ENCODE results near the gene PANK1.

PANK1 gene

DNA sequence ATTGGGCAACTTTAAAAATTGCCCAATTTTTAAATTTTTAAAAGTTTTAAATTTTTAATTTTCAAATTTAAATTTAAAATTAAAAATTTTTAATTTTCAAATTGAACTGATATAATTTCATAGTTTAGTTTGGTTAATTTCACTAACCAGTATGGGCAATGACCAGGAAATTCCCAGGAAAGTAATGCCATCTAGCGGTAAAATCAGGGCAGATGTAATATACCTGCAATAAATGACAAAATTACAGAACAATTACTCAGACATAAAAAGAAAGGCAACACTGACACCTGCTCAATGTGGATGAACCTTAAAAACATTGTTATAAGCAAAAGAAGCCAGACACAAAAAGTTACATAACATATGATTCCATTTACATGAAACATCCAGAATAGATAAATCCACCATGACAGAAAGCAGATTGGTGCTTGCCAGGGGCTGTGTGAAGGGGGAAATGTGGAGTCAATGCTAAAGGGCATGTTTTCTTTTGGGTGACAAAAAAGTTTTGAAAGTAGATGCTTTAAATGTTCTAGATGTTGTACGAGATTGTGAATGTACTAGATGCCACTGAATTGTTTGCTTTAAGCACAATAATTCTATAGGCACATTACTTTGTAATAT is 81.1 kb downstream of the PANK1 start:
- Histone ChIP-seq H3K9ac (ENCODE audit: low read depth, low read length) (no peak overlapping the region), H3K4me3 (ENCODE audit: low read depth, low read length) (no peak overlapping the region), H3K4me1 (ENCODE audit: control insufficient read depth, insufficient read depth, low read length) (peaks cover 25% of the 10 kb centered on the region), H3K9me3 (ENCODE audit: control insufficient read depth, insufficient read depth, low read length) (no peaks in the 10 kb centered on the region), H3K27me3 (ENCODE audit: control insufficient read depth, insufficient read depth, low read length) (no peaks in the 10 kb centered on the region), H3K36me3 (ENCODE audit: control insufficient read depth, insufficient read depth, low read length) (no peaks in the 10 kb centered on the region)

DNA sequence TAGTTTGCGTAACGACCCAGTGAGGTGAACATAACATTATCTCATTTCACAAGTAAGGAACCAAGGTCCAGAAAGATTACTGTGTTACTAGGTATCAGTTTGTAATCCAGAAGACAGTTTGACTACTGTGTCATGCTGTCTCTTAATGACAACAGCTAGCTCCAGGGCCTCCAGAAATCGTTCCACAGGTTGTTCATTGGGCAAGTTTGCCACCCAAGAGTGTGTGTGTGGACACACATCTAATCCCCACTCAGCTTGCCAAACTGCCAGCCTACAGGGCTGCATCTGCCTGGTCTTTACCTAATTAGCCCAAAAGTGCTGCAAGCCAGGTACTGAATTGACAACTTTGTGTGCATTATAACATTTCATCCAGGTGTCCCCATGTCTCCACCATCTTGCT is 81.7 kb downstream of the PANK1 start:
- H3K9ac ChIP-seq (ENCODE audit: low read depth, low read length), result no peak overlapping the region
- no peak overlapping the region for H3K4me3 ChIP-seq (ENCODE audit: low read depth, low read length)
- H3K4me1 ChIP-seq (ENCODE audit: control insufficient read depth, insufficient read depth, low read length), result peaks cover 28% of the 10 kb centered on the region

GRCh38 chr10:89556600-89556999 is 88.4 kb downstream of the PANK1 start:
- H3K4me1 ChIP-seq (ENCODE audit: control insufficient read depth, insufficient read depth, low read length), result peaks cover 9% of the 10 kb centered on the region
- H3K4me3 ChIP-seq (ENCODE audit: low read depth, low read length), result no peak overlapping the region
- H3K36me3 ChIP-seq (ENCODE audit: control insufficient read depth, insufficient read depth, low read length), result no peaks in the 10 kb centered on the region
- no peaks in the 10 kb centered on the region for H3K27me3 ChIP-seq (ENCODE audit: control insufficient read depth, insufficient read depth, low read length)
- H3K9me3 ChIP-seq (ENCODE audit: control insufficient read depth, insufficient read depth, low read length), result no peaks in the 10 kb centered on the region
- no peak overlapping the region for H3K9ac ChIP-seq (ENCODE audit: low read depth, low read length)

More for the DNA sequence above, 81.7 kb downstream of the PANK1 start:
- Histone ChIP-seq H3K36me3 (ENCODE audit: control insufficient read depth, insufficient read depth, low read length) (no peaks in the 10 kb centered on the region), H3K9me3 (ENCODE audit: control insufficient read depth, insufficient read depth, low read length) (no peaks in the 10 kb centered on the region), H3K27me3 (ENCODE audit: control insufficient read depth, insufficient read depth, low read length) (no peaks in the 10 kb centered on the region)

- no peaks in the 10 kb centered on the region for H3K9me3 ChIP-seq (ENCODE audit: control insufficient read depth, insufficient read depth, low read length)
- no peak overlapping the region for H3K4me3 ChIP-seq (ENCODE audit: low read depth, low read length)
- no peaks in the 10 kb centered on the region for H3K36me3 ChIP-seq (ENCODE audit: control insufficient read depth, insufficient read depth, low read length)
- no peak overlapping the region for H3K9ac ChIP-seq (ENCODE audit: low read depth, low read length)
- peaks cover 7% of the 10 kb centered on the region for H3K4me1 ChIP-seq (ENCODE audit: control insufficient read depth, insufficient read depth, low read length)
- H3K27me3 ChIP-seq (ENCODE audit: control insufficient read depth, insufficient read depth, low read length), result no peaks in the 10 kb centered on the region
Observed at GRCh38 chr10:89555688-89556445, 89.2 kb downstream of the PANK1 start.

GRCh38 chr10:89554433-89554832 is 90.6 kb downstream of the PANK1 start:
- Histone ChIP-seq H3K9me3 (ENCODE audit: control insufficient read depth, insufficient read depth, low read length) (no peaks in the 10 kb centered on the region), H3K36me3 (ENCODE audit: control insufficient read depth, insufficient read depth, low read length) (no peaks in the 10 kb centered on the region), H3K27me3 (ENCODE audit: control insufficient read depth, insufficient read depth, low read length) (no peaks in the 10 kb centered on the region), H3K4me1 (ENCODE audit: control insufficient read depth, insufficient read depth, low read length) (peaks cover 7% of the 10 kb centered on the region), H3K9ac (ENCODE audit: low read depth, low read length) (no peak overlapping the region), H3K4me3 (ENCODE audit: low read depth, low read length) (no peak overlapping the region)

DNA sequence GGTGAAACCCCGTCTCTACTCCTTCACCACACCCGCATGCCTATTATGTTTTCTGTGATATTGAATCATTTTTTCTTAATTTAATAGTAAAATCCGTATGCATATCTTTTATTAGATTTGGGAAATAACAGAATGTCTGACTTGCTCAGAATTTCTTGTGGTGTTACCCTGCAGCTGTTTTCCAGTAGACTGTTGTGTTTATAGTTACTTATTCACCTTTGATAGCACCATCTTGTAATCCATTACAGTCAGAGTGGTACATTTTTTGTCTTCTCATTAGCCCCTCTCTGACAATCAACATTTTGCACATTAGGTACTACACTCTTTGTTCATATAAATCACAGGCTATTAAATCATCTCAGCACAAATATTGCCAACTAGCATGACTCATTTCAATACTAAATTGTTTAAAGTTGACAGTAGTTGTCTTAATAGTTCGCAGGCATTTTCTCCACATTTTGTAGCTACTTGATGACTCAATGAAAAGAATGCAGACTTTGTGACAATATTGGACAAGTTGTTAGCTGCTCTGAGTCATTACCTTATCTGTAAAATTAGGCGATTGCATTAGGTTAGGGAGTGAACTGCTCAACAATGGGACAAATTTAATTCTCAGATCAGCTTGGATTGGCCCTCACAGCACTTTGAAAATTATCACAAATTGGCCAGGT is 91.8 kb downstream of the PANK1 start:
- Histone ChIP-seq H3K36me3 (ENCODE audit: control insufficient read depth, insufficient read depth, low read length) (no peaks in the 10 kb centered on the region), H3K4me1 (ENCODE audit: control insufficient read depth, insufficient read depth, low read length) (no peaks in the 10 kb centered on the region), H3K9me3 (ENCODE audit: control insufficient read depth, insufficient read depth, low read length) (no peaks in the 10 kb centered on the region), H3K9ac (ENCODE audit: low read depth, low read length) (no peak overlapping the region), H3K4me3 (ENCODE audit: low read depth, low read length) (no peak overlapping the region), H3K27me3 (ENCODE audit: control insufficient read depth, insufficient read depth, low read length) (no peaks in the 10 kb centered on the region)

DNA sequence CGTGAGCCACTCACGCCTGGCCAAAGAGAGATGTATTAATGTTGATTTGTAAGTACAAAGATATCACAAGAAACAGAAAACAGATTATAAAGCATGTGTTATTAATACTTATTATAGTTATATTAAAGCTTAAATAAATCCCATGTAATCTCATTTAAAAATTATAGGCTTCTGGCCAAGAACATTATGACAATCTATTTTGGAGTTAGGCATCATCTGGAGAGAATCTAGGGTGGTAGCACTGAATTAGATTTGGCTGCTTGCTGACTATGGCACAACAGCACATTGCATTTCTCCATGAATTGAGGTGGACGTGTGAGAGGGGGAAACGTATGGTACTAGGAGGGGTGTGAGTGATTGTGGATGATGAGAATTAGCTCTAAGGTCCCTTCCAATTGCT is 92.8 kb downstream of the PANK1 start:
- no peak overlapping the region for H3K4me3 ChIP-seq (ENCODE audit: low read depth, low read length)
- H3K36me3 ChIP-seq (ENCODE audit: control insufficient read depth, insufficient read depth, low read length), result no peaks in the 10 kb centered on the region
- no peaks in the 10 kb centered on the region for H3K27me3 ChIP-seq (ENCODE audit: control insufficient read depth, insufficient read depth, low read length)
- no peak overlapping the region for H3K9ac ChIP-seq (ENCODE audit: low read depth, low read length)
- no peaks in the 10 kb centered on the region for H3K9me3 ChIP-seq (ENCODE audit: control insufficient read depth, insufficient read depth, low read length)
- no peaks in the 10 kb centered on the region for H3K4me1 ChIP-seq (ENCODE audit: control insufficient read depth, insufficient read depth, low read length)

GRCh38 chr10:89550509-89550908 is 94.5 kb downstream of the PANK1 start:
- Histone ChIP-seq H3K9ac (ENCODE audit: low read depth, low read length) (no peak overlapping the region), H3K9me3 (ENCODE audit: control insufficient read depth, insufficient read depth, low read length) (no peaks in the 10 kb centered on the region), H3K4me3 (ENCODE audit: low read depth, low read length) (no peak overlapping the region), H3K27me3 (ENCODE audit: control insufficient read depth, insufficient read depth, low read length) (no peaks in the 10 kb centered on the region), H3K4me1 (ENCODE audit: control insufficient read depth, insufficient read depth, low read length) (no peaks in the 10 kb centered on the region), H3K36me3 (ENCODE audit: control insufficient read depth, insufficient read depth, low read length) (no peaks in the 10 kb centered on the region)

- H3K27me3 ChIP-seq (ENCODE audit: control insufficient read depth, insufficient read depth, low read length), result no peaks in the 10 kb centered on the region
- H3K9me3 ChIP-seq (ENCODE audit: control insufficient read depth, insufficient read depth, low read length), result no peaks in the 10 kb centered on the region
- no peaks in the 10 kb centered on the region for H3K36me3 ChIP-seq (ENCODE audit: control insufficient read depth, insufficient read depth, low read length)
- H3K4me1 ChIP-seq (ENCODE audit: control insufficient read depth, insufficient read depth, low read length), result no peaks in the 10 kb centered on the region
- H3K4me3 ChIP-seq (ENCODE audit: low read depth, low read length), result no peak overlapping the region
- no peak overlapping the region for H3K9ac ChIP-seq (ENCODE audit: low read depth, low read length)
Observed at GRCh38 chr10:89549510-89549909, 95.5 kb downstream of the PANK1 start.

DNA sequence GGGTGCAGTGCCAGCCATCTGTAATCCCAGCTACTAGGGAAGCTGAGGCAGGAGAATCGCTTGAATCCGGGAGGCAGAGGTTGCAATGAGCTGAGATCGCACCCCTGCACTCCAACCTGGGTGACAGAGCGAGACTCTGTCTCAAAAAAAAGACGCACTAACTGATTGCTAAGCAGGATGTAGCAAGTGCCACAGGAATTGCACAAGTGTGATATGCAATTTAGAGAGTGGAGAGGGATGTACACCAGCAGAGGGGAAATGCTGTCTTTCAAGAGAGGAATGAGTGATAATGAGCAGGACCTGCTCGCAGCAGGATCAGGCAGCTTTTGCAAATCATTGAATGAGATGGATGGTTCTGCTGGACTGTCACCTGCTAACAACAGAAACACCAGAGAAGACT is 96.4 kb downstream of the PANK1 start:
- no peak overlapping the region for H3K9ac ChIP-seq (ENCODE audit: low read depth, low read length)
- no peaks in the 10 kb centered on the region for H3K27me3 ChIP-seq (ENCODE audit: control insufficient read depth, insufficient read depth, low read length)
- H3K4me1 ChIP-seq (ENCODE audit: control insufficient read depth, insufficient read depth, low read length), result no peaks in the 10 kb centered on the region
- no peak overlapping the region for H3K4me3 ChIP-seq (ENCODE audit: low read depth, low read length)
- H3K9me3 ChIP-seq (ENCODE audit: control insufficient read depth, insufficient read depth, low read length), result no peaks in the 10 kb centered on the region
- no peaks in the 10 kb centered on the region for H3K36me3 ChIP-seq (ENCODE audit: control insufficient read depth, insufficient read depth, low read length)

DNA sequence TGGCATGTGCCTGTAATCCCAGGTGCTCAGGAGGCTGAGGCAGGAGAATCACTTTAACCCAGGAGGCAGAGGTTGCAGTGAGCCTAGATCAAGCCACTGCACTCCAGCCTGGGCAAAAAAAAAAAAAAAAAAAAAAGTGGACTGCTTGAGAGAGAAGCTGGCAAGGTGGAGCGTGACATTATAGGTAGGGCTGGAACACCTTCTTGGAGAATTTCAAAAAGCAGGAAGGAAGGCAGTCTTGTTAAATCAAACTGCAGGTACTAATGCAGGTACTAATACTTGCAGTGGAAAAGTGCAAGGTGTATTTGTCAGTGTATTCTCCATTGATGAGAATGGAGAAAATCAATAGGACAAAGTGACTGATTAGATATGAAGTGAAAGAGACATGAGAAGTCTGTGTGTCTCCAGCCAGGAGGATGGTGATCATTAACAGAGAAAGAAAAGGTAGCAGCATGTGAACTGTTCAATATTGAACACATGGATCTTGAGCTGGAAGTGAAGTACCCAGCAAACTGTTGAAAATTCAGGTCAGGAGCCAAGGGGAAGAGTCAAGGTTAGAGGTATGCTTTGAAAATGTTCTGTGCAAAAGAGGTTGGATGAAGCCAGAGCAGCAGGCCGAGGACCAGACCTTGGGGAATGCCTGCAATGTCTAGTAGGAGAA is 97.1 kb downstream of the PANK1 start:
- H3K36me3 ChIP-seq (ENCODE audit: control insufficient read depth, insufficient read depth, low read length), result no peaks in the 10 kb centered on the region
- H3K27me3 ChIP-seq (ENCODE audit: control insufficient read depth, insufficient read depth, low read length), result no peaks in the 10 kb centered on the region
- H3K4me1 ChIP-seq (ENCODE audit: control insufficient read depth, insufficient read depth, low read length), result no peaks in the 10 kb centered on the region
- no peaks in the 10 kb centered on the region for H3K9me3 ChIP-seq (ENCODE audit: control insufficient read depth, insufficient read depth, low read length)
- H3K9ac ChIP-seq (ENCODE audit: low read depth, low read length), result no peak overlapping the region
- H3K4me3 ChIP-seq (ENCODE audit: low read depth, low read length), result no peak overlapping the region
